Measurements from ENCODE around the gene CNTNAP2.

Gene CNTNAP2

DNA sequence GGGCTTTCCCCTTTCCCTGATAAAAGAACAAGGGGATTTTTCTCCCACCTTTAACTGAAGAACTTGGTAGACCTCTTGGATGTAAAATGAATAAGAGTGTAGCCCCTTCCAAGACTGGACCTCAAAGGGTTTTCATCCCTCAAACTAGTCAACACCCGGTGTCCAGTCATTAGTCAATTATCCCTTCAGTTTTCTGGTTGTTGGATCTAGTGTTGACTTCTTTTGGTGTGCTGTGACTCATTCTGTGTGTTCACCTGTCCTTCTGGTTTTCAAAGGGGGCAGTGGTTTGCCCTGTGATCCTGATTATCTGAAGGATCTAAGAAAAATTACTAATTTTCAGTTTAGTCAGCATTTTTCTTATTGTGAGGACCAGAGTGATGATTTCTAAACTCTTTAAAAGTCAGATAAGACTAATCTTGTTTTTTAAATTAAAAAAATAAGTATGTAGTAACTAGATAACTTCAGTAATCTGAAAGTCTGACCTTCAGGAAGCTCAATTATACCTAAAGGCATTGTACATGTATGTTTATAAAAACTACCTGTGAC lies 583.5 kb downstream of the CNTNAP2 start:
- DNase-seq = no peak

DNA sequence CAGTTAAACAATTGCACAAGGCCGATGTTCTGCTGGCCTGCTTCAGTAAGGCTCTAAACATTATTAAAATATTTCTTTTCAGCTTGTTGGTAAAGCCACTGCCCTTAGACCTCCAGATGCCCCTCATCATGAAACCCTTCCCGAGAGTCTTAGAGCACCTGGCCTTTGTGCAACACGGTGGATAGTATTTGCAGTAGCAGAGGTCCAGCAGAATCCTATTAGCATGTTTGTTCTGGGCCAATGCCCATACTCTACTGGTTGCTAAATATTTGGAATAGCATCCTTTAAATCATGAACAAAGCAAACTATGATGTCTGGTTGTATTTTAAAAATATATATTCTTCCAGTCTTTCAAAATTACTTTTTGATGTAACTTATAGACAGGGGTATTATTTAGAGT lies 584.6 kb downstream of the CNTNAP2 start:
- no peak for DNase-seq

DNA sequence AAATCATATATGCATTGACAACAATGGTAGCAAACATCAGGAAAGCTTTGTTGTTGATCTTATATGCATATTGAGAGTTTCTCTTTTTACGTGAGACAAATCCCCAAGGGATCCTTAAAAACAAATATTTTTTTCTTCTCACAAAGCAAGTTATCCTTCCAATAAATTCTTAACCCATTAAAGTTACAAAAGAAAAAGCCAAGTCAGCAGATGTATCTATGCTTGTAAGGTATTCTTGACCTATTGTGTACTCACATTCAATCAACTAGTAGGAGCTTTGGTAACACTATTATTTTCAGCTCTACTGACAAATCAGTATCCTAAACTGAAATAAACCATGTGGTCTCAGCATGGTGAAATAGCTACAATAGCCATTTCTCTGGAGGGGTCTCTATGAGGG lies 586.3 kb downstream of the CNTNAP2 start:
- no peak for DNase-seq

DNA sequence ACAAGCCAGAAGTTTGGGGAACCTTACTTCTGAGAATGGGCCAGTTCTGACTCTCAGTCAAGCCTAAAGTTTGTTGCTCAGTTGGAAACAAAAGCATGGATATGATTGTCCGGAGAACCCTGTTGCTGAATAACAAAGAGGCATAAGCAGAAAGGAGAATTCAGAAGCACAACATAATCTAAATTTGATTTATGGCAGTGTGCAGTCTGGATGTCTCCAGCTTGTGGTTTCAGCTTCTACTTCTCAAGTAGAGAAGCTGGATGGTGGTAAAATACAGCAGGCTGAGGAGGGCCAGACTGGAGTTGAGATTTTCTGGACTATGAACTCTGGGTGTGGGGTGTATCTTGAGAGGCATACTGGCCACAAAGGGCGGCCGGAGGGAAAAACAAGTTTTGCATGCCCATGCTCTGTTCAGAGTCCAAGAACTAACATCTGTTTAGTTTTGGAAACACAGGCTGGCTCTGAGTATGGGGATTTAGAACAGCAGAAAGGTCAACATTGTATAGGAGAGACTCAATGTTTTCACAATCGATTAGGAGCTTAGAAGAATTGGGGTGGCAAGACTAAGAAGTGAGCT lies 592.9 kb downstream of the CNTNAP2 start:
- DNase-seq = no peak

DNA sequence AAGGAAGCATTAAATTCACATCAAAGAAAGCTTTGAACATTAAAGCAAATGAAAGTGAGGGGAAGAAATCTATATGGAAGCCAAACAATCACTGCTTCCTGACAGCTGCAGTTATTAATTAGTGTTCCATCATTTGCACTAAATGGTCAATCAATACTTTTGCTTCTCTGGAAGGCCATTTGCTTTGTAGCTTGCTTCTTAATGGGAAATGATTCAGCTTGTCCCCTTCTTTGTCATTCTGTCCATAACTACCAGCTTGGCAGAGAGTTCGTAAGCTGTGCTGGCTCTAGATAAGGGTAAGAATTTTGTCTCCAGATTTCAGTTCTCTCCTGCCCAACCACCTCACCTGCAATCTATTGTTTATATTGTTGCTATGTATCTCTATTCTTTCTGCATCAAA lies 596.6 kb downstream of the CNTNAP2 start:
- DNase-seq = no peak

DNA sequence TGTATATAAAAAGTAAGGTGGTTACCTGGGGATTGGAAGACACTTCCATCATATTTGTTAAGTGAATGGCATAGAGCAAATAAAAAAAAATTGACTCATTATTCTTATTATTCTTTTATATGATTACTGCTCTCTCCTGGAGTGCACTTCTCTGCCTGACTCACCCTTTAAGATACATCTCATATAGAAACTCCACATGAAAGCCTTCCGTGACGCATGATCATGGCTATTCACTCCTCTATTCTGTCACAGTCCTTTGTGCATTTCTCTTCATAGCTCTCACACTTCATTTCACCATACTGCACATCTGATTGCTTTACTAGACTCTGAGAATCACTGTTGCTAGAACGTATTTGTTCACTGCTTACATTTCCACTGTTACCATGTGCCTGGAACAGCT lies 597.3 kb downstream of the CNTNAP2 start:
- DNase-seq = no peak

DNA sequence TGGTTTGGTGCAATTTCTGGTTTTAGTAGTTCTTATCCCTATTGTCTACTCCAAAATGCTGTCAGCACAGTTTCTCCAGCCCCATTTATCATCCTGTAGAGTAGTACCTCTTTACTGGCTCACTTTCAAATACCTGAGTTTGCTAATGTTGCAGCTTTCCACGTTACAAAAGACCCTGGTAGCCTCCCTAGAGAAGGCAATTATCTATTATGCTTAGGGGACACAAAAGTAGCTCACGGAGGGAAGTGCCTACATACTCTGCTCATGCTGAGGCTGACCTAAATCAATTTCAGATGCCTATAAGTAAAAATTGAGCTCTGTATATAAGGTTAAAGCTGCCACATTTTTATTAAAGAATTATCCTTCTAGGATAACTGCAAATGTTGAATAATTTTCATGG lies 603.6 kb downstream of the CNTNAP2 start:
- DNase-seq = no peak

DNA sequence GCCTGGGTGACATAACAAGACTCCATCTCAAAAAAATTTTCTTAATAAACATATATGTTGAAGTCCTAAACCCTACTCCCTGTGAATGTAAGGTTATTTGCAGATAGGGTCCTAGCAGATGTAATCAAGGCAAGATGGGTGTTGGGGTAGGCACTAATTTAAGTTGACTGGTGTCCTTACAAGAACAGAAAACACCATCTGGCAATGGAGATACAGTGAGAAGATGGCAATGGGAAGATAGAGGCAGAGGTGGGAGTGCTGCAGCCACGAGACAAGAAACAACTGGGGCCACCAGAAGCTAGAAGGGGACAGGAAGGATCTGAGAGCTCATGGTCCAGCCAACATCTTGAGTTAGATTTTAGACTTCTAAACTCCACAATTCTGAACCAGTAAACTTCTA lies 606.4 kb downstream of the CNTNAP2 start:
- DNase-seq = no peak

DNA sequence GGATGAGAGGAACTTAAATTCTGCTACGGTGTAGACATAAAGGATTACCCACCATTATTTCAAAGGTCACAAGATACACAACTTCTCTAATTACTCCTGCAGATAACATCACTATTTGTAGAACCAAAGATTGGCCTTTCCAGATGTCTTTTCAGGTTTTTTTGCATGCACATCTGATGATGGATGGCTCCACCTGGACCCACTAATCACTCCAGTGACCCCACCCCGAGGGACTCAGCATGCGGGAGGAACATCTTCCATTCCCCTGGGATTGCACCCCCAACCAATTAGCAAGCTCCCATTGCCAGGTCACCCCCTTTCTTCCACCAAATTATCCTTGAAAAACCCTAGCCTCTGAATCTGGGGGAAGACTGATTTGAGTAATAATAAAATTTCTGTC lies 608.9 kb downstream of the CNTNAP2 start:
- no peak for DNase-seq

DNA sequence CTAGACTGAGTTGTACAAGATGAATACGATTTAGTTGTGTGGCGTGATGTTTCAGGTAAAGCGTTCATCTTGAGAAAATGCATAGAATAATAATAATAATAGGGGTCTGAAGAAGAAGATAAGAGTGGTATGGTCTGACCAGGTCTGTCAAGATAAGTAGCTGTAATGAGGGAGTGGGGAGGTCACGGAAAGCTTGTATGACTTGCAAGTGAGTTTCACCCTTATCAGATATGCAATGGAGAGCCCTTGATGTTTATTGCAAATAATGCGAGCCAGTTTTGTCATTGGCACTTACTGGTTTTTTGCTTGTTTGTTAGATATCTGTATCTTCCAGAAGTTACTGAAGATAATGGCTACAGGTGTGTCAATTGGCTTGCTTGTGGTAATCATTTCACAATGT lies 611.5 kb downstream of the CNTNAP2 start:
- no peak for DNase-seq

DNA sequence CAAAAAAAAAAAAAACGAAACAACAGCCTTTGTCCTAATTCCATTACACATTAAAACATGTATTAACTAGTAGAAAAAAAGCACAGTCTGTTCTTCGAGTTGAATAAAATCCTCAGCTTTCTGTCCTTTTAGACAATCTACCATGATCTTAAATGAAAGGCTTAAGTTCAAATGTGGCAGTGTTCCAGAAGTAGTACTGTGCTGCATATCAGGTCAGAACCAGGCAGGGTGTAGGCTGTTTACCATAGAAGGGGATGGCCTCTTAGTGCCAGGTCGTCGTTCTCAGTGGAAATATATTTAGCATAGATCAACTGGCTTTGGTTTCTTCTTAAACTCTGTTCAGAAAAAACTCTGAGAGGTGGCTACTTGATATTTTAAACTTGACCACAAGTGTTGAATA lies 612.0 kb downstream of the CNTNAP2 start:
- no peak for DNase-seq

DNA sequence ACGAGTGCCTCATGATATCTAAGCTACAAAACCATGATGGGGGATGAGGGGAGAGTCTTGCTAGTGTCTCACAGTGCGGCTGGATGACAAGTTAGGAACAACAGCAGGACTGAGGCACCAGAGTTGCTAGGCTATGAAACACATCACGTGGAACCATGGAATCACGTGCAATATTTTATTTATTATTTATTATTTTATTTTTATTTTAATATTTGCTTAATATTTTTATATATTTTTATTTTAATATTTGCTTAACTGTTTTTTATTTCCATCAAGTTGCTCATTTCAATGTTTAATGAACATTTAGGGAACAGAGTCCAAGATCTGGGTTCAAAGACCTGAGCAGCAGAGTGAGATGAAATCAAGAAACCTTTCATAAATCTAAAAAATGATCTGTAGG lies 614.6 kb downstream of the CNTNAP2 start:
- no peak for DNase-seq

DNA sequence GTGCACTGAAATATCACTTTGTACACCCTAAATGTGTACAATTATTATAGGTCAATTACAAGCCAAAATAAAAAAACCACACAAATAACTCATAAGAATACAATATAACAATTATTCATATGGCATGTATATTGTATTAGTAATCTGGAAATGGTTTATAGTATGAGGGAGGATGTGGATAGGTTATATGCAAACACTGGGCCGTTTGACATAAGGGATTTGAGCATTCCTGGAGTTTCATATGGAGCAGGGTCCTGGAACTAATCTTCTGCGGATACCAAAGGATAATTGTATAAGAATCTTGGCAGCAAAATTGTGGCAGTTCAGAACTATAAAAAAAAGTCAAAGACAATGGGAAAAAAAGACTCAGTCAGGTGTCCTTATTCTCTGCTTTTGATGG lies 619.4 kb downstream of the CNTNAP2 start:
- no peak for DNase-seq

DNA sequence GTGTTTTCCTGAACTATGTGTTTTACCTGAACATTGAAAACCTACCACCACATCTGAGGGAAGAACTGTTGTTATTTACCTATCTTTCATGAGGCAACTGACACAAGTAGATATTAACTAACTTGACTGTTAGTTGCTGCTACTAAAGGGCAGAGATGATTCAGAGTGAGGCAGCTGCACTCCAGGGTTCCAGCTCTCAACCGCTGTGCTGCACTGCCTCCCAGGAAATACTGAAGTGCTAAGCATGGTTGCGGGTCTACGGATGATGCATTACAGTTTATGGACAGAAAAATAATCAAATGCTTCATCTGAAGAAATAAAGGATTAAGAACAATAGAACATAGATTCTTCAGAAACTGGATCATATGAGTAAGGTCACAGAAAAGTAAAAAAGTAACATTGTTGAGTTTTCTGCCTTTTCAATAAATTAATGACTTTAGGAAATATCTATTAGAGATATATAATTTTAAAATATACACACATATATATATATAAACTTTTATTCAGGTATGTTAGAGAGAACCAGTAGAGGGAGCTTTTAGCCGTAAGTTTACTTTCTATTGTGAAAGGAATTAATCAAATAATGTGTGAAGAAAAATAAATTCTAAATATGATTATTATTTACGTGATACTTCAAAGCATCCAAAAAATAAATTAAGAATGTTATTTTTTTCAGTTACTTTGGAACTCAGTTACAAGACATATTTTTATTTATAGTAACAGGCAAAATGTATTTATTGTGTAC lies 620.0 kb downstream of the CNTNAP2 start:
- DNase-seq = no peak

DNA sequence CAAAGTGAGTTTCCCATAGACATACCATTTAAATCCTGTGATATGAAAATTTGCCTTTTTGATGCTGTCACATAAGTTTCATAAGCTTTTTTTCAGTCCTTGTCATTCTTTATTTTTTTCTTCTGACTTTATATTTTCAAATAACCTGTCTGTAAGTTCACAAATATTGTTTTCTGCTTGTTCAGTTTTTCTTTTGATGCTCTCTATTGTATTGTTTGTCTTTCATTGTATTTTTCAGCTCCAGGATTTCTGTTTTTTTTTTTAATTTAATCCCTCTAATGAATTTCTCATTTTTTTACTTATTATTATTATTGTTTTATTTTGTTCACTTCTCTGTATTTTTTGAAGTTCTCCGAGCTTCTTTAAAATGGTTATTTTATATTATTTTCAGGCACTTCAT lies 623.4 kb downstream of the CNTNAP2 start:
- no peak for DNase-seq

DNA sequence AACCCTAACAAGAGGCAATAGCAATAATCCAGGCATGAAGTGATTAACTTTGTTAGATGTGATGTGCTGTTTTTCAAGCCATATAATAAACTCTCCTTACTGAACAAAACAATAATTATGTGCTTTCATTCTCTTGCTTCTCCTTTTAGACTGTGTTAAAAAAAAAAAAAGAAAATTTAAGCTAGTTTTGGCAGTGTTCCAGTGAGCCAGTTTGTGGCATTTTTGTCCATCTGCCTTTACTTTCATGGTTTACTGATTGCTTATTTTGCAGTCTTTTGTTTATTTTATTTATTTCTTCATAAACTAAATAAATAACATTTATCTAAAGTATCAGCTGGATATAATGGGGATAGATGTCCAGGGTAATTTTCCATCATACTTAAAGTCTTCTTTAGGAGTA lies 625.3 kb downstream of the CNTNAP2 start:
- no peak for DNase-seq

DNA sequence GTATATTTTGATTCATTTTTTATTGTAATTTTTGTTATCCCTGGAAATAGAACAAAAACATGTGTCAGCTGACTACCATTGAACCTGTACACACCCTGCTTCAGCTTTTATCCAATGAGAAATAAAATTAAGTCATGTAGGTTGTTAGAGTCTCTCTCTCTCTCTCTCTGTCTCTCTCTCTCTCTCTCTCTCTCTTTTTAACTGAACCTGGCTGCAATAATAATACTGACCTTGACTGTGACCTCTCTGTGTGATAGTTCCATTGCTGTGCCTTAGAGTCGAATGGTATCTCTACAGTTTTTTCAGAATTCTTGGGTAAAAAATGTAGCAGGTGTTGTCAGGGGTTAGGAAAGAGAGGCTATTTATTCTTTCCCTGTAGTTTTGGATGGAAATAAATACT lies 637.8 kb downstream of the CNTNAP2 start:
- no peak for DNase-seq

DNA sequence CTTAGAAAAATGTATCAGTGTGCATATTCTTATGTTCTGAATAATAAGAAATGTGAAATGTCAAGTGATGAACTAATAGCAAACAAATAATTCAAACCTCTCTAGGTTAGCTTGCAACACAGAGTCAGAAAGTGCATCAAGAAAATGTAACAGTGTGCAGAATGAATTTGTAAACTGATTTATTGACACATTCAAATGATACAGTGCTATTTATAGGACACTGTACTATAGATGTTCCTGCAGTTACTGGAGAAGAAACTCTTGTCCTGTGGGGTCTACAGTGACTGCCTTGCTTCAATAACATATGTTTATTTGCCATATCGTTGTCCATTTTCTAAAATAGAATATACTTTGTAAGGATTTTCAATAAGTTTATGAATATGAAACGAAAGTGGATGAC lies 639.0 kb downstream of the CNTNAP2 start:
- DNase-seq = no peak

DNA sequence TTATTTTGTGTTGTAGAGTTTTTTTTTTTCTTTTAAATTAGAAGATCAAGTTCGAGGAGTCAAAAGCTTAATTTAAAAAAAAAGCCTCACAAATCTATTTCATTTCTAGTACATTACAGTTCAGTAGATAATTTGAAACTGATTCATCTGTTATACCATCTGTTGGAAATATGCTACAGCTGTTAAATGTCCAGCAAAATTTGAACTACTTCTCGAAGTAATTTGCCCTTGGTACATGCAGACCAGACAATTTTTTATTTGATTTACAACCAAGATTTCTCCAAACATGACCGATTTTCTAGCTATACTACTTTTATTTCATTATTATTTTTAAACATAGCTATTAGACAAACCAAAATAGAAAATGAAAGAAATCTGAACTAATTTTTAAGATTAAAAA lies 647.9 kb downstream of the CNTNAP2 start:
- DNase-seq = no peak

DNA sequence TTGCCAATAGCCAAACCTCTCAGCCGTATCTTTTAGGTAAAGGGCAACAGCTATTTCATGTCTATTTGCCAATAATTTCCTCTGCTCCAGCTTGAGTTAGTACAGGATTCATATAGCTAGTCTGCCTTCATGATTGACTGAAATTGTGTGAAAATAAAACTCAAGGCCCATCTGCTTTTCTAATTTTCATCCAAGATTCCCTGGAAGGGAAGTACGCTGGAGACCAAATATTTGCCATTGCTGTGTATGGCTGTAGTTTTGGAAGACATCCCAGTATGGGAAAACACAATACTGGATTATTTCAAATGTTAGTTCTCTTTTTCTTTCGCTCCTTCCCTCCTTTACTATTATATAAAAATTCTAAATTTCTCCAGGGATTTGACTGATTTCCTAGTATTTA lies 652.4 kb downstream of the CNTNAP2 start:
- no peak for DNase-seq

DNA sequence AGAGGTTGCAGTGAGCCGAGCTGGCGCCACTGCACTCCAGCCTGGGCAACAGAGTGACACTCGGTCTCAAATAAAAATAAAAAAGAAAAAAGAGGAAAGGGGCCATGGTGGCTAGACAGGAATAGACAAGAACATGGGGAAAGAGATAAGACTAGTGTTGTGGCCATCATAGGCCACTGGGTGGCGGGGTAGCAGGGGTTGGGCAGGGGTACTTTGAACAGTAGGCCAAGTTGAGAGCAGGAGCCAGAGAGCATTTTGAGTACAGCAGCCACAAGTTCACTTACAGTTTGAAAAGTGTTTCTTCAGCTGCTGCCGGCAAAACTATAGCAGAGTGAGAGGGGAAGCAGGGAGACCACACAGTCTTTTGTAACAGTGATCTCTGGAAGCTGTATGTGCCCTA lies 656.0 kb downstream of the CNTNAP2 start:
- no peak for DNase-seq

DNA sequence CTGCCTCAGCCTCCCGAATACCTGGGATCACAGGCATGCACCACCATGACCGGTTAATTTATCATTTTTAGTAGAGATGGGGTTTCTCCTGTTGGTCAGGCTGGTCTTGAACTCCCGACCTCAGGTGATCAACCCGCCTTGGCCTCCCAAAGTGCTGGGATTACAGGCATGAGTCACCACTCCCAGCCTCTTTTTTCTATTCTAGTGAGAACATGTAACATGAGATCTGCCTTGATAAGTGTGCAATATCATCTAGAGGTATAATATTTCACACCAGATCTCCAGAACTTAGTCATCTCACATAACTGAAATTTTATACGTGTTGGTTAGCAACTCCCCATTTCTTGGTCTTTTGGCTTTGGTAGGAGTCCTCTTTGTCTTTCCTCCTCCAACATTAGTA lies 656.9 kb downstream of the CNTNAP2 start:
- DNase-seq = no peak

DNA sequence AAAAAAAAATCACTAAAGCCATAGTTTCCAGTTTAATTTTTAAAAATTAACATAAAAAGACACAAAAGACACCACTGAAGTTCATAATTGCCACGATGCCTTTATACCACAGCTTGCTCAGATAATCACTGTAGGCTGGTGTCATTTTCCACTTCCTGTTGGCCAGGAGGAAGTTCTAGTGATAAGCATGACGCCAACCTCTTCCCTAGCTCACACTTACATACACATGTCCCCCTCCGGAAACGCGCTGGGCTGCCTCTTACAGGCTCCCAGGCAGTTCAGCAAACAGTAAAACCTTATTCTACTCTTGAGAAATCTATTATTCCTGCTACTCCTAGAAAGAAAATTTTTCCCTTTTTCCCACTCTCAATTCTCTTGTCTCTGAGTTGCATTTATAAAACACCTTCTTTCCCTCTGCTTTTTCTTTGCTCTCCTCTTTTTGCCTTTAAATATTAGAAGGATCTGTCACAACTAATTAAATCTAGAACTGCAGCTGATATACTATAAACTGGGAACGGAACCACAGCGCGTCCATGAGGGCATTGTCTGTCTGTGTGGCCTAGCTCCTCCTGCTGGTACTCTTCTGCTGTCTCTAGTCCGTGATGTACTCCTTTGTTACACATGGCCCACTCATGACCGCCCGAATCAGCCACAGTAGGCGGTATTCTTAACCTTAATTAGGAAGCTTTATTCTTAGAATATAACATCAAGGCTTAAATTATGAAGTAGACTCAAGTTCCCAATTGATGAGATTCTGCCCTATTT lies 664.9 kb downstream of the CNTNAP2 start:
- no peak for DNase-seq

DNA sequence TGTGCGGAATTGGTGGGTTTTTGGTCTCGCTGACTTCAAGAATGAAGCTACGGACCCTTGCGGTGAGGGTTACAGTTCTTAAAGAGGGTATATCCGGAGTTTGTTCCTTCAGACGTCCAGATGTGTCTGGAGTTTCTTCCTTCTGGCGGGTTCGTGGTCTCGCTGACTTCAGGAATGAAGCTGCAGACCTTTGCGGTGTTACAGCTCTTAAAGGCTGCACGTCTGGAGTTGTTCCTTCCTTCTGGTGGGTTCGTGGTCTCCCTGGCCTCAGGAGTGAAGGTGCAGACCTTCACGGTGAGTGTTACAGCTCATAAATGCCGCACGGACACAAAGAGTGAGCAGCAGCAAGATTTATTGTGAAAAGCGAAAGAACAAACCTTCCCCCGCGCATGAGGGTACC lies 670.7 kb downstream of the CNTNAP2 start:
- no peak for DNase-seq
